HTERT RPE-1 (cell line): ENCODE results near the gene DHRS7.
"Not testable (repeated sequence)": the region's sequence is repeated elsewhere in the genome, so short reads cannot be mapped to it uniquely, and the experiment has no call there.

Experiments
- in situ Hi-C: fragments of 300-500 bp; cut with MboI; formaldehyde crosslinking; loops from 4 replicates; pipeline ENCODE4 v1.14.3; 2020; ENCODE audit warnings: low sequenced_read_pairs

Gene DHRS7

DNA sequence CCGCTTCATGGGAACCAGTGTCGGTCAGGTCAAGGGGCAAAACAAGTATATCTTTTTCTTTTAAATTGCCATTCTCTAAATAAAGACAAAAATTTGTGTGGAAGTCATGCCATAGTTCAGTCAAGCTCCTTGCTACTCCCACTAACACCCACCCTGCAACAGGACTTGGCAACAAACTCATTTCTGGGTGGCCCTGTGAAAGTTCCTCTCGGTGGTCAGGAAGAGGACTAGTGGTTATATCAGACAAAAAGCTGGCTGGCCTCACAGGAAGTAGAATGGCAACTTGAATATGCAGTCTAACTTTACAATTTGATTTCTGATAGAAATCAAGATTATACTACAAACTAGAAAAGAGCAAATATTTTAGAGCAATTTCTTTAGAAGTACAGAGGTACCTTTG is 11.2 kb downstream of the DHRS7 start:
- in situ Hi-C loops, result no loop called here

DNA sequence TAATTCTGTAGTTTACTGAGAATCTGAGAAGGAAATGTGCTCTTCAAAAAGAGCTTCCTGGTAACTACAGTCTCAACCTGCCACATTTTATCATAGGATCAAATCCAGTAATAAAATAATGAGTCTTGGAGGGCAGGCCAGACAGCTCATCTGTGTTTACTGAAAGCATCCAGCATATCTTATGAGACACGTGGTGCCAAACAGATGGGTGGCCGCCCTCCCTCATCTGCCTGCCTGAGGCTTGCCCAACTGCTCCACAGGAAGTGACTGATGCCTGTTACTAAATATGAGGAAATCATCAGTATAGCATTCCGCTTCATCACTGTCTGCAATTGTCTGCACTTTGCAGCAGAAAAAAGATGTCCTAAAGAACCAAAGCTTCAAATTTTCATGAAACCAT is 13.5 kb downstream of the DHRS7 start:
- in situ Hi-C loops, result no loop called here

DNA sequence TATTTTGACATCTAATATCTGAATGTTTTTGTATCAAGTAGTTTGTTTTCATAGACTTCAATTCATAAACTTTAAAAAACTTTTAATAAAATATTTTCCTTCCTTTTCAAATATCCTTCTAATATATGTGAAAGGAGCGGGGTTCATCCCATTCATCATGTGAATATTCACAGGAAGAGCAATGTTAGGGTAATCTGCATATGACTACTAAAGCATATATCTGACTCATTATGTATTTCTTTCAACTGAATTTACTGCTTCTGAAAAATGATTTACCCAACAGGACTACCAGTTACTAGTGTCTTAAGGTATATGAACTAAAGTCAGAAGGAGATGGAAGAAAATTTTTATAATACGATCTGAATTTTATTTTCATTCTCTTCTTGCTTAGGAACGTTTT is 30.5 kb downstream of the DHRS7 start:
- in situ Hi-C loops, result no loop called here

DNA sequence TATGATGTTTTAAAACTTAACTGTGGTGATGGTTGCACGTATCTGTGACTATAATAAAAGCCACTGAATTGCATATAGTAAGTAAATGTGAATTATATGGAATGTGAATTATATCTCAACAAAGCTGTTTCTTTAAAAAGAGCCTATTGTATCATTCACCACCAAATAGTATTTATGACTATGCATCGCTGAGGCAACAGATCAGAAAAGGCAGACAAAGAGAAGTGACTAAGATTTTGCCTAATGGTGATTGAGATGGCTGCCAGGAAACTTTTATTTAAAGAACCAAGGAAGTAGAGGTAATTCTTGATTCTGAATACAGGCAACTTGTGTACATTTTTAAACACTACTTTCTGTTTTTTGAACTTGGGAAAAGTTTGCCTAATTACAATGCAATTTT is 31.7 kb downstream of the DHRS7 start:
- in situ Hi-C loops, result no loop called here

DNA sequence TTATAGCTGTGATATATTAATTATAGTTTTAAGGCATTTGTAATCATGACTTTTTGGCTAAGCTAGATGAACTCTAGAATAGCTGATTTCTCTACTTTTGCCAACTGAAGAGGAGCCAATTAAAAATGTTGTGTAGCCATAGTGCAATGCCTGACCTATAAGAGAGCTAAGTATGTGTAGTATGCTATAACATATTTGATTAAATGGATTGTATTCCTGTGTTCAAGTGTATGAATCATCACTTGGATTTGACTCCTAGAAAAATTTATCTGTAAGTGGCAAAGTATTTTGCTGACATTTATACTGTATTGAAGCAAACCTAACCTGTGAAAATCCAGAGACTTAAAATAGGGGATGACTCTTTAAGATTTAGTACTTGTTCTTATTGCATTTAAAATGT is 39.3 kb downstream of the DHRS7 start:
- in situ Hi-C loops, result no loop called here

DNA sequence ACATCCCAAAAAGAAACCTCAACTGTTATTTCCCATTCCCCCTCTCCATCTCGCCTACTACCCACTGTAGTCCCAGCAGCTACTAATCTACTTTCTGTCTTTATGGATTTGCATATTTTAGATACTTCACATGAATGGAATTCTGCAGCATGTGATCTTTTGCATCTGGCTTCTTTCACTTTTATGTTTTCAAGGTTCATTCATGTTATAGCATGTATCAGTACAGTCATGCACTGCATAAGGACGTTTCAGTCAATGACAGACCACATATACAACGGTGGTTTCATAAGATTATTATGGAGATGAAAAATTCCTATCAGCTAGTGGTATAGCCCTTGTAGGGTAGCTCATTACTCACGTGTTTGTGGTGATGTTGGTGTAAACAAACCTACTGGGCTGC is 49.0 kb downstream of the DHRS7 start:
- in situ Hi-C loops, result no loop called here

DNA sequence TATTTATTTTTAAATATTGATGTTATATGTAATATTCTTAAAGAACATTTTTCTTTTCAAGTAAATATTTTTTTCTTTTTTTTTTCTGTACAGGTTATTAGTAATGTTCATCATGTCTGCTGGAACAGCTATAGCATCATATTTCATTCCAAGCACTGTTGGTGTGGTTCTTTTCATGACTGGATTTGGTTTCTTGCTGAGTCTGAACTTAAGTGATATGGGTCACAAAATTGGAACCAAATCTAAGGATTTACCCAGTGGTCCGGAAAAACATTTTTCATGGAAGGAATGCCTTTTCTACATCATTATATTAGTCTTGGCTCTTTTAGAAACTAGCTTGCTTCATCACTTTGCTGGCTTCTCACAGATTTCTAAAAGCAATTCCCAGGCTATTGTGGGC is 50.3 kb downstream of the DHRS7 start:
- in situ Hi-C loops, result no loop called here

DNA sequence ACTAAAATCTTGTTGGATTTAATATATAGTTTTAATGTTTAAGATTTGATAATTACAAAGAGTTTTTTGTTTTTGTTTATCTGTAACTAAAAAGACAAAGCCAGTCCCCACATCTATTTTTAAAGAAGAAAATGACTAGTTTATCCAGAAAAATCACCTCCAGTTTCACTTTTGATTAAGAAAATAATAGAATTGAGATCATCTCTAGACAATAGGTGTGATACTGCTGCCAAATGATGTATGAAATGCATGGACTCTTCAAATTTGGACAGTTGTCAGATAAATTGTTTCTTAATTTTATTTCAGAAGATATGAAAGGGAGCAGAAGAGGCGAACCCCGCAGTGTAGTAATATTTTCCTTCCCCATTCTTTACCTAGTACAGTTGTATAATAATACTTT is 53.5 kb downstream of the DHRS7 start:
- in situ Hi-C loops, result no loop called here

DNA sequence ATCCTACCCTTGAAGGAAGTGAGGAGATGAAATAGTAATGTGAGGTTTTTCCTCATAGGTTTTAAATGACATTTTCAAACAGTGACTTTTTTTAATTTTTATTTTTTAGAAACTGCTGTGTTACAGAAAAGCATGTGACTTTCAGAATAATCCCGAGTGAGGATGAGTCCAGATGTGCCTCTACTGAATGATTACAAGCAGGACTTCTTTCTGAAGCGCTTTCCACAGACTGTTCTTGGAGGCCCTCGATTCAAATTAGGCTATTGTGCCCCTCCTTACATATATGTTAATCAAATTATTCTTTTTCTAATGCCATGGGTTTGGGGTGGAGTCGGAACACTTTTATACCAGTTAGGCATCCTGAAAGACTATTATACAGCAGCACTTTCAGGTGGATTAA is 57.7 kb downstream of the DHRS7 start:
- in situ Hi-C loops, result no loop called here

DNA sequence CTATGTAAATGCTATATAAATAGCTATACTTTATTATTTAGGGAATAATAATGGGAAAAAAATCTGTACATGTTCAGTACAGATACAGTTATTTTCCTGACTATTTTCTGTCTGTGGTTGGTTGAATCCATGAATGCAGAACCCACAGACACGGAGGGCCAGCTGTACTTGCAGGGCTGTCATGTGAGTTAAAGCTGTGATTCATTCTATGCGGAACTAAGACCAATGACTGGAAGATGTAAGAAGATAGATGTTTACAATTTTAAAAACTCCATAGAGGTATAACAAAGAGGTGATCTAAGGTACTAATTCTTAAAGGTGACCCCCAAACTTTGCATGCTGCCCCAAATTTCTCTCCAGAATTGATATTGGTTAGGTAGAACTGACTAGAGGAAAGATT is 58.9 kb downstream of the DHRS7 start:
- in situ Hi-C loops, result no loop called here

DNA sequence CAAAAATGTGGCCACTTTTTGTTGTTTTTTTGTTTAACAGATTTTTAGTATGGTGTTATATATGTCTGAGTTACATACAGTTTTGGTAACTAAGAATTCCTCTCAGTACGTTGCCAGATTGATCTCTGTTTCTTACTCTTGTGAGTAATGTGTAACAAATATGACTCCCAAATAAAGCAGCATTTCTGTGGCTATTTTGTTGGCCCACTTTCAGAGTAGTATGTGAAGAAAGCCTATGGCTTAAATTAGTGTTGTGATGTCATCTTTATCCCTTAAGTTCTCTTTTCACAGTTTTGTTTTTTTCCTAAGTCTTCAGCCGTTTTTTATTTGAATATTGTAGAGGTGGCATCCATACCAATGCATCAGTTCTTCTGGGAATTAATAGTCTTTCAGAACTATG is 62.8 kb downstream of the DHRS7 start:
- in situ Hi-C loops, result no loop called here

DNA sequence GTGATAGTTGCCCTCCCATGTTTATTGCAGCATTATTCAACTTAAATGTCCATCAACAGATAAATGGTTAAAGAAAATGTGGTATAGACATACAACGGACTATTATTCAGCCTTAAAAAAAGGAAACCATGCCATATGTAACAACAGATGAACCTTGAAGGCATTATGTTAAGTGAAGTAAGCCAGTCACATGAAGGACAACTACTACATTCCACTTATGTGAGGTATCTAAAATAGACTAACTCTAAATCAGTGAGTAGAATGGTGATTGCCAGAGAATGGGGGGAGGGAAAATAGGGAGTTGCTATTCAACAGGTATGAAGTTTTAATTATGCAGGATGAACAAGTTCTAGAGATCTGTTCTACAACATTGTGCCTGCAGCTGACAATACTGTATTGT is 63.4 kb downstream of the DHRS7 start:
- in situ Hi-C loops, result no loop called here

DNA sequence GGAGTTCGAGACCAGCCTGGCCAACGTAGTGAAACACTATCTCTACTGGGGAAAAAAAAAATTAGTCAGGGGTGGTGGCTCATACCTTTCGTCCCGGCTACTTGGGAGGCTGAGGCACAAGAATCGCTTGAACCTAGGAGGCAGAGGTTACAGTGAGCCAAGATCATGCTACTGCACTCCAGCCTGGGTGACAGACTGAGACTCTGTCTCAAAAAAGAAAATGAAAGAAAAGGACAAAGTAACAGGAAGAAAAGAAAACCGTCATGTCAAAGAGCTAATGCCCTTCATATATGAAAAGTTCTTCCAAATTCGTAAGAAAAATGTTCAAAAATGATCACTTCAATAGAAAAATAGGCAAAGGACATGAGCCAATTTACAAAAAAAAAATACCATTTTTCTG is 65.3 kb downstream of the DHRS7 start:
- in situ Hi-C loops, result not testable (repeated sequence)

DNA sequence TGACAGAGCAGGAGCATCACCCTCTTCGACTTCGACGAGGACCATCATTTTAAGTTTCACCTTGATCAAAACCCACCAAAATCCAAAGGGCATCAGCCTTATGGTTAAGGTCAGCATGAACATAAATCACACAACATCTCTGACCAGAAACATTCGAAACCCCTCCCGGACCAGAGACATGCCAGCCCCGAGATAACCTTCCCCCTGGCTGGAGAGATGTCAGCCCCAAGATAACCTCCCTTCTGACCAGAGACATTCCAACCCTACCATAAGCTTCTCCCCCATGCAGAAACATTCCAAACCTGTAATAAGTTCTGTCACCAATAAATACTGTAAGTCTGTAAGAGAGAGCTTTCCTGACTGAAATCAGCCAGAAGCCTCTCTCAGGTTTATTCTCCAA is 67.2 kb downstream of the DHRS7 start:
- in situ Hi-C loops, result no loop called here

DNA sequence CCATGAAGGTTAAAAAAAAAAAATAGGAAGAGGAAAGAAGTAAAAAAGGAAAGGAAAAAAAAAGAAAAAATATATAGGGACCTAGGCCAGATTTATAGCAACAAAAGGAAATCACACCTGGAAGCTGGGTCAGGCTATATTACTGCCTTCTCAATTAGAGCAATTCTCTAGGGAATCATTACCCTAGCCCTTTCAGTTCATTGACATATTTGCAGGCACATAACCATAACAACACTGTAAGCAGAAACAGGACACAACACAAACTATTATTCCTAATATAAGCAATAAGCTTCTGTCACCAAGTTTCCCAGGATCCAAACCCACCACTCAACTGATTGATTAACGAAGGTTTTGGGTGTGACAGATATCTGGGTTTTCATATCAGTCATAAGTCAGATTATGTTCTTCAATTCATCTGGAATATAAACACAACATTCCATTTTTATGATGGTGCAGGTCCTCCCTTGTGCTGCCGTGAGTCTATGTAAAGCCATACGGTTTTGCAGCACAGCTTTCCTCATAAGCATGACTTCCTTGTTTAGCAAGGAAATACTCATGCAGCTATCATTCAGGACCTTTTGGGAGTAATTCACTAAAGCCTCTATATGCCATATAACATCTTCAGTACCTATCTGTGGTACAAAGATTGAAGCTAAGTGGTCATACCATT is 69.3 kb downstream of the DHRS7 start:
- in situ Hi-C loops, result no loop called here

DNA sequence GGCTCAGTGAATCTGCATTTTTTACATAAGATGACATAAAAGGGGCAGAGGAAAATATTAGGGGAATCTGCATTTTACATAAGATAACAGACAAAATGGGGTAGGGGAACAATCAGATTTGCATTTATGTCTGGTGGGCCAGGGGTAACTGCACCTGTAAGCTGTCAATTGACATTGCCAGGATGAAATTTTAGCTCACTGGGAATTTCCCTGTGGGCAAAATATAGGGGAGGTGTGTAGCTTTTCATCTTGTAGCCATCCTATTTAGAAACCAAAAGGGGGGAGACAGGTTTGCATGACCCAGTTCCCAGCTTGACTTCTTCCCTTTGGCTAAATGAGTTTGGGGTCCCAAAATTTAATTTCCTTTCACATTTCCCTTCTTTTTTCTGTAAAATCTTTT is 70.0 kb downstream of the DHRS7 start:
- in situ Hi-C loops, result no loop called here

DNA sequence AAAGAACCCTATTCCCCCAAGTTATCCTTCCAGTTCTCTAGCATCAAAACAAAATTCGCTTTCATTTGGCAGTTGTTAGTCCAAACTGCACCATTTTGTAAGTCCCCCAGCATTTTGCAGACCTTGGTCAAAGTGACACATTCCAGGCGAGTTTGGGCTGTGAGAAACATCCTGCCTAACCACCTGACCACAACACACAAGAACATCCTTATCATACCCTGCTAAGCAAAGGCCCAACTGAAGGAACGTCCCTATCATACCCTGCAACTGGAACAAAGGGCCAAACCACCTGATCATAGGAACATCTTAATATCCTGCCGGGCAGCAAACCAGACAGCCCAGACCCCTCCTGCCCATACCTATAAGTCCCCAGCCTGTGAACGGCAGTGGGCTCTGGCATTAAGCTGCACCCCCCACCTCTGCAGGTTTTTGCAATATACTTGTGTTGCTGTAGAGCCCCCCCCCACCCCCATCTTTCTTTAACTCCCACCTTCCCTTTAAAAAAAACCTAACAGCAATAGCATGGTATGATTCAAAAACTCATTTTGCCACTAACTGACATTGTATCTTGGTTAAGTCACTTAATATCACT is 70.8 kb downstream of the DHRS7 start:
- in situ Hi-C loops, result no loop called here
